ENCODE measurements around the gene TFCP2L1.
A peak's percentile ranks its signal among the peaks of the same experiment; 100 is the strongest.

The TFCP2L1 gene

GRCh38 chr2:121213386-121213785 lies 71.6 kb downstream of the TFCP2L1 start:
- no peak for DNase-seq

GRCh38 chr2:121212661-121213325 lies 72.2 kb downstream of the TFCP2L1 start:
- DNase-seq, result no peak

GRCh38 chr2:121211689-121212151 lies 73.3 kb downstream of the TFCP2L1 start:
- DNase-seq, result no peak

- no peak for DNase-seq
These were observed 73.8 kb downstream of the TFCP2L1 start for GRCh38 chr2:121211251-121211650.

- DNase-seq, result no peak
These were observed 74.3 kb downstream of the TFCP2L1 start for GRCh38 chr2:121210691-121211090.

- DNase-seq, result no peak
These were observed 75.9 kb downstream of the TFCP2L1 start for GRCh38 chr2:121209014-121209610.

GRCh38 chr2:121207494-121207893 lies 77.5 kb downstream of the TFCP2L1 start:
- DNase-seq, result no peak

GRCh38 chr2:121205321-121205942 lies 79.6 kb downstream of the TFCP2L1 start:
- DNase-seq, result peak in 1 of 2 donors; percentile 0

GRCh38 chr2:121203591-121204249 lies 81.3 kb downstream of the TFCP2L1 start:
- DNase-seq, result no peak

- DNase-seq, result no peak
These were observed 82.3 kb downstream of the TFCP2L1 start for GRCh38 chr2:121202541-121203310.

- no peak for DNase-seq
These were observed 83.2 kb downstream of the TFCP2L1 start for GRCh38 chr2:121201796-121202195.

- DNase-seq, result no peak
These were observed 84.3 kb downstream of the TFCP2L1 start for GRCh38 chr2:121200419-121201315.

- DNase-seq, result no peak
These were observed 85.0 kb downstream of the TFCP2L1 start for GRCh38 chr2:121200011-121200347.

- no peak for DNase-seq
These were observed 85.6 kb downstream of the TFCP2L1 start for GRCh38 chr2:121199281-121200010.

GRCh38 chr2:121197369-121198091 lies 87.5 kb downstream of the TFCP2L1 start:
- DNase-seq, result peak; percentile 44 to 68

GRCh38 chr2:121196849-121197155 lies 88.2 kb downstream of the TFCP2L1 start:
- DNase-seq, result no peak

GRCh38 chr2:121196132-121196848 lies 88.7 kb downstream of the TFCP2L1 start:
- no peak for DNase-seq

- no peak for DNase-seq
These were observed 90.0 kb downstream of the TFCP2L1 start for GRCh38 chr2:121195036-121195435.

- no peak for DNase-seq
These were observed 90.4 kb downstream of the TFCP2L1 start for GRCh38 chr2:121194626-121195025.

GRCh38 chr2:121193185-121193584 lies 91.8 kb downstream of the TFCP2L1 start:
- no peak for DNase-seq

All from hippocampal formation (tissue), 2 donors.